GM21529 (cell line): Measurements from ENCODE around the gene TMEM63A.
"Not testable (repeated sequence)": the region's sequence is repeated elsewhere in the genome, so short reads cannot be mapped to it uniquely, and the experiment has no call there.

Experiments
- ATAC-seq: cut with Tn5 transposase; IDR thresholded peaks from one replicate; pipeline ENCODE4 v1.9.1; 2021; ENCODE audit not compliant: unreplicated experiment

The TMEM63A gene

DNA sequence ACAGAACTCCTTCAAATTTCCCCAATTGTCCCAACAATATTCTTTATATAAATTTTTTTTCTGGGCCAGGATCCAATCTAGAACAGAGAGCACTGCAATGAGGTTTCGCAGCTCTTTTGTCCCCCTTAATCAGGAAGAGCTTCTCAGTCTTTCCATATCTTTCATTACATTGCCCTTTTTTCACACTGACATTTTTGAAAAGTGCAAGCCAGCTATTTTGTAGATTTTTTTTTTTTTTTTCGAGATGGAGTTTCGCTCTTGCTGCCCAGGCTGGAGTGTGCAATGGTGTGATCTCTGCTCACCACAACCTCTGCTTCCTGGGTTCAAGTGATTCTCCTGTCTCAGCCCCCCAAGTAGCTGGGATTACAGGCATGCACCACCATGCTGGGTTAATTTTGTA is 75.4 kb downstream of the TMEM63A start:
- not testable (repeated sequence) for ATAC-seq

DNA sequence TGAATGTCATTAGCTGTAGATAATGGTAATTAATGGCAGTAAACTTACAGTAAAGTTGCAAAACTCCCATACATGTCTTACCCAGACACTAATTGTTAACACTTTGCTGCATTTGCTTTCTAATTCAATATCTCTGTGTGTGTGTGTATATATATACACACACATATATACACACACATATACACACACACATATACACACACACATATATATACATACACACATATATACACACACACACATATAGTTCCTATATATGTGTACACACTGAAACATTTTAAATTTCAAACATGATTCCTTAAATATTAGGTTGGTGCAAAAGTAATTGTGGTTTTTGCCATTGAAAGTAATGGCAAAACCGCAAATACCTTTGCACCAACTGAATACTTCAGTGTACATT is 75.9 kb downstream of the TMEM63A start:
- no peak for ATAC-seq

DNA sequence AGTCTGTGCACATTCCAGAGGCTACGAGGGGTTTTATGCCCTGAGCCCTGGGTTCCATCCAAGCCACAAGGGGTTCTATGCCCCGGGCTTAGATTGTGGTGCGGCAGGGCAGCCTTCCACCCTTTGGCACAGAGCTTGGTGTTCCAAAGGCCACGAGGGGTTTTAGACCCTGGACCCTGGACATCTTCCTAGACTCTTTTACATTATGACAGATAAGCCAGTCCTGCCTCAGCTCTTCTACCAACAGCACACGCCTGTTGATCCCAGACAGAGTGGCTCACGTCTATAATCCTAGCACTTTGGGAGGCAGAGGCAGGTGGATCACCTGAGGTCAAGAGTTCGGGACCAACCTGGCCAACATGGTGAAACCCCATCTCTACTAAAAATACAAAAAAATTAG is 81.0 kb downstream of the TMEM63A start:
- not testable (repeated sequence) for ATAC-seq

DNA sequence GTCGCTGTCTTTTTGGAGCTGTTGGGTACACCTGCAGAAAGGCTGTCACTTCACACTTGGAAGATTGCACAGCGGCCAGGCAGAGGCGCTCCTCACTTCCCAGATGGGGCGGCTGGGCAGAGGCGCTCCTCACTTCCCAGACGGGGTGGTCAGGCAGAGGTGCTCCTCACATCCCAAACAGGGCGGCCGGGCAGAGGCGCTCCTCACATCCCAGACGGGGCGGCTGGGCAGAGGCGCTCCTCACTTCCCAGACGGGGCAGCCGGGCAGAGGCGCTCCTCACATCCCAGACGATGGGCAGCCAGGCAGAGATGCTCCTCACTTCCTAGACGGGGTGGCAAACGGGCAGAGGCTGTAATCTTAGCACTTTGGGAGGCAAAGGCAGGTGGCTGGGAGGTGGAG is 86.1 kb downstream of the TMEM63A start:
- not testable (repeated sequence) for ATAC-seq
